HepG2 (cell line): ENCODE results near the gene OPN3. TPM values are rescaled to one million over a fixed set of nuclear protein-coding genes. Genes with fewer than 3 reads are reported as not detected.

Experiments
- ATF2 ChIP-seq: sonication (generic); formaldehyde crosslinking; IDR thresholded peaks from 2 replicates; pipeline ENCODE4 v1.4.0; 2020; ENCODE audit warnings: missing genetic modification reagents
- ATF7-NPFF ChIP-seq: sonication (generic); formaldehyde crosslinking; IDR thresholded peaks from 2 replicates; pipeline ENCODE4 v1.8.1; 2023; ENCODE audit warnings: mild to moderate bottlenecking, low read depth, missing genetic modification reagents, moderate library complexity
- ATM ChIP-seq: fragments of 450-650 bp; IDR thresholded peaks from 2 replicates; pipeline ENCODE4 v1.7.1; 2017; ENCODE audit warnings: mild to moderate bottlenecking, borderline replicate concordance
- CENPT ChIP-seq: sonication (generic); formaldehyde crosslinking; IDR thresholded peaks from 2 replicates; pipeline ENCODE4 v1.8.0; 2022; ENCODE audit warnings: low read depth, mild to moderate bottlenecking, moderate library complexity, missing genetic modification reagents
- CREBL2 ChIP-seq: sonication (generic); formaldehyde crosslinking; IDR thresholded peaks from 2 replicates; pipeline ENCODE4 v1.8.1; 2023; ENCODE audit warnings: missing genetic modification reagents, mild to moderate bottlenecking, borderline replicate concordance
- CREM ChIP-seq, 2 experiments: sonication (generic) in 1 of 2; formaldehyde crosslinking in 1 of 2; IDR thresholded peaks; 2 replicates each; pipeline versions ENCODE4 v1.4.0 to v1.6.1; 2016 to 2020; ENCODE audit warnings: antibody characterized with exemption in 1 of 2, mild to moderate bottlenecking in 1 of 2, missing genetic modification reagents in 1 of 2
- E2F5 ChIP-seq: sonication (generic); formaldehyde crosslinking; conservative IDR thresholded peaks from 2 replicates; pipeline ENCODE4 v1.4.0; 2020; ENCODE audit warnings: missing genetic modification reagents
- ETS1 ChIP-seq: sonication (generic); formaldehyde crosslinking; IDR thresholded peaks from 2 replicates; pipeline ENCODE4 v1.4.0; 2020; ENCODE audit warnings: missing genetic modification reagents
- LCORL ChIP-seq, 2 experiments: fragments of 450-650 bp in 1 of 2; sonication (generic) in 1 of 2; formaldehyde crosslinking in 1 of 2; IDR thresholded peaks; 2 replicates each; pipeline versions ENCODE4 v1.5.0 to v1.6.1; 2017 to 2020; ENCODE audit warnings: antibody characterized with exemption in 1 of 2, missing genetic modification reagents in 1 of 2
- MEF2D ChIP-seq: sonication (generic); formaldehyde crosslinking; IDR thresholded peaks from 2 replicates; pipeline ENCODE4 v1.5.1; 2020; ENCODE audit warnings: mild to moderate bottlenecking, missing genetic modification reagents
- RAD51 ChIP-seq: fragments of 450-650 bp; IDR thresholded peaks from 2 replicates; pipeline ENCODE4 v1.6.1; 2016; ENCODE audit warnings: borderline replicate concordance
- SMC3 ChIP-seq: IDR thresholded peaks from 2 replicates; pipeline ENCODE4 v1.6.1; 2011; ENCODE audit warnings: low read length, improper control_type of control experiment
- SRSF9 ChIP-seq: fragments of 200-400 bp; formaldehyde crosslinking; IDR thresholded peaks from 2 replicates; pipeline ENCODE4 v1.6.1; 2018; ENCODE audit warnings: borderline replicate concordance, mild to moderate bottlenecking, low read depth, low read length; ENCODE audit not compliant: insufficient read depth, poor library complexity, severe bottlenecking
- ZBTB8A ChIP-seq: sonication (generic); formaldehyde crosslinking; IDR thresholded peaks from 2 replicates; pipeline ENCODE4 v1.4.0; 2020; ENCODE audit warnings: mild to moderate bottlenecking, low read depth, missing genetic modification reagents, borderline replicate concordance
- ZNF414 ChIP-seq: sonication (generic); formaldehyde crosslinking; IDR thresholded peaks from 2 replicates; pipeline ENCODE4 v1.5.0; 2020; ENCODE audit warnings: missing genetic modification reagents
- ZNF441 ChIP-seq: sonication (generic); formaldehyde crosslinking; IDR thresholded peaks from 2 replicates; pipeline ENCODE4 v1.7.0; 2021; ENCODE audit warnings: missing genetic modification reagents, borderline replicate concordance
- ZNF501 ChIP-seq: sonication (generic); formaldehyde crosslinking; IDR thresholded peaks from 2 replicates; pipeline ENCODE4 v1.5.1; 2020; ENCODE audit warnings: mild to moderate bottlenecking, moderate library complexity, missing genetic modification reagents
- ZNF510 ChIP-seq: sonication (generic); formaldehyde crosslinking; IDR thresholded peaks from 2 replicates; pipeline ENCODE4 v1.4.0; 2020; ENCODE audit warnings: low read depth, mild to moderate bottlenecking, missing genetic modification reagents
- ZNF552 ChIP-seq: sonication (generic); formaldehyde crosslinking; IDR thresholded peaks from 2 replicates; pipeline ENCODE4 v1.9.0; 2022; ENCODE audit warnings: missing genetic modification reagents, mild to moderate bottlenecking, borderline replicate concordance
- ZNF616 ChIP-seq: sonication (generic); formaldehyde crosslinking; IDR thresholded peaks from 2 replicates; pipeline ENCODE4 v1.5.0; 2020; ENCODE audit warnings: low read depth, mild to moderate bottlenecking, missing genetic modification reagents
- ZNF800 ChIP-seq: sonication (generic); formaldehyde crosslinking; IDR thresholded peaks from 2 replicates; pipeline ENCODE4 v1.4.0; 2020; ENCODE audit warnings: missing genetic modification reagents
- polyA plus RNA-seq, 8 experiments: library from polyadenylated mRNA; depleted of rRNA in 3 of 8; stranded (reverse) in 7 of 8; unstranded in 1 of 8; fragments of >200 nt; fragmentation: Illumina TruSeq in 4 of 8; extraction: Trizol in 4 of 8; gene quantifications; 2 replicates each; pipeline versions ENCODE4 v1.2.1 to v1.2.3, GENCODE V29; 2011 to 2016; ENCODE audit warnings: low read depth in 4 of 8, missing spikeins in 1 of 8, mixed read lengths in 1 of 8; ENCODE audit not compliant: insufficient read depth in 1 of 8
- total RNA-seq, 5 experiments: library from RNA; depleted of rRNA; stranded (reverse); fragments of >200 nt; fragmentation: Illumina TruSeq; extraction: Trizol; gene quantifications; 2 replicates each; pipeline ENCODE4 v1.2.3, GENCODE V29; 2016; ENCODE audit warnings: low read depth in 1 of 5

OPN3 gene
- total and polyA plus RNA-seq, 2 of the 13 experiments (the other 11 are each of a cell fraction or from before 2014, with no cell fraction given) = 17.4 to 23.0 TPM

- no peak for TF ChIP-seq ETS1
- TF ChIP-seq SMC3 = peak; percentile 11; the same call in 1 of the 2 replicates
- TF ChIP-seq ZNF501 (CRISPR knock-in tag) = peak; percentile 68
- peak; percentile 66; the same call in 1 of the 2 replicates for TF ChIP-seq MEF2D (CRISPR knock-in tag)
- TF ChIP-seq ZNF414 (CRISPR knock-in tag) = peak; percentile 21; the same call in 1 of the 2 replicates
- no peak for TF ChIP-seq ATF7-NPFF (CRISPR knock-in tag)
- no peak for TF ChIP-seq ATF2 (CRISPR knock-in tag)
- TF ChIP-seq ZNF552 (CRISPR knock-in tag) = no peak
- 0 out of 2 replicates have a peak, but pooled peaks have one; percentile 17 for TF ChIP-seq CREM (IDR thresholded peaks at IDR 0.05)
- no peak for TF ChIP-seq CREM (CRISPR knock-in tag; IDR thresholded peaks at IDR 0.05)
- no peak for TF ChIP-seq SRSF9
- no peak for TF ChIP-seq CREBL2 (CRISPR knock-in tag)
- TF ChIP-seq ZBTB8A (CRISPR knock-in tag) = 0 out of 2 replicates have a peak, but pooled peaks have one; percentile 28
- TF ChIP-seq CENPT = no peak
- peak; percentile 80; the same call in 1 of the 2 replicates for TF ChIP-seq ZNF510
- TF ChIP-seq E2F5 (CRISPR knock-in tag) = no peak
- TF ChIP-seq RAD51 = no peak
- no peak; the same call in 1 of the 2 replicates for TF ChIP-seq ZNF441 (CRISPR knock-in tag)
- TF ChIP-seq LCORL (IDR thresholded peaks at IDR 0.05) = no peak
- no peak; the same call in 1 of the 2 replicates for TF ChIP-seq LCORL (CRISPR knock-in tag; IDR thresholded peaks at IDR 0.05)
- TF ChIP-seq ZNF616 (CRISPR knock-in tag) = no peak
- no peak for TF ChIP-seq ZNF800 (CRISPR knock-in tag)
- TF ChIP-seq ATM = no peak
Observed at GRCh38 chr1:241640867-241641622, 876 bp upstream of the OPN3 start (continued).
